GM19328 (cell line): ENCODE measurements around the gene GPR21.

Experiments used
- ATAC-seq: cut with Tn5 transposase; IDR thresholded peaks from one replicate; pipeline ENCODE4 v1.9.1; 2021; ENCODE audit warnings: mild to moderate bottlenecking, moderate library complexity; ENCODE audit not compliant: unreplicated experiment

GPR21 gene

GRCh38 chr9:123031963-123032362, 1.5 kb upstream of the GPR21 start:
- ATAC-seq: no peak

- no peak for ATAC-seq
Observed at GRCh38 chr9:123033864-123034601, 566 bp downstream of the GPR21 start.

- ATAC-seq: no peak
Observed at GRCh38 chr9:123034881-123035510, 1.5 kb downstream of the GPR21 start.

GRCh38 chr9:123035791-123036190, 2.3 kb downstream of the GPR21 start:
- no peak for ATAC-seq

- no peak for ATAC-seq
Observed at GRCh38 chr9:123036893-123037545, 3.6 kb downstream of the GPR21 start.

- no peak for ATAC-seq
Observed at GRCh38 chr9:123039617-123040219, 6.3 kb downstream of the GPR21 start.

- ATAC-seq: no peak
Observed at GRCh38 chr9:123040801-123041200, 7.3 kb downstream of the GPR21 start.

- ATAC-seq: no peak
Observed at GRCh38 chr9:123041489-123041888, 8.0 kb downstream of the GPR21 start.

GRCh38 chr9:123043081-123043939, 9.8 kb downstream of the GPR21 start:
- no peak for ATAC-seq

- no peak for ATAC-seq
Observed at GRCh38 chr9:123044586-123044985, 11.1 kb downstream of the GPR21 start.

- no peak for ATAC-seq
Observed at GRCh38 chr9:123046406-123047195, 13.1 kb downstream of the GPR21 start.

- no peak for ATAC-seq
Observed at GRCh38 chr9:123048748-123049147, 15.3 kb downstream of the GPR21 start.

- ATAC-seq: no peak
Observed at GRCh38 chr9:123049589-123050222, 16.2 kb downstream of the GPR21 start.

GRCh38 chr9:123053046-123053445, 19.6 kb downstream of the GPR21 start:
- no peak for ATAC-seq

GRCh38 chr9:123053711-123054110, 20.2 kb downstream of the GPR21 start:
- ATAC-seq: no peak

- no peak for ATAC-seq
Observed at GRCh38 chr9:123058834-123059233, 25.4 kb downstream of the GPR21 start.

GRCh38 chr9:123059472-123060220, 26.2 kb downstream of the GPR21 start:
- ATAC-seq: no peak

GRCh38 chr9:123061216-123061615, 27.7 kb downstream of the GPR21 start:
- ATAC-seq: no peak
